HPDE6-E6E7 (cell line): ENCODE measurements around the gene TFB1M.

ENCODE experiments used
- DNase-seq: peaks from one replicate; pipeline ENCODE4 v3.0.0; 2011; ENCODE audit warnings: missing footprints; ENCODE audit errors: extremely low spot score

The TFB1M gene

DNA sequence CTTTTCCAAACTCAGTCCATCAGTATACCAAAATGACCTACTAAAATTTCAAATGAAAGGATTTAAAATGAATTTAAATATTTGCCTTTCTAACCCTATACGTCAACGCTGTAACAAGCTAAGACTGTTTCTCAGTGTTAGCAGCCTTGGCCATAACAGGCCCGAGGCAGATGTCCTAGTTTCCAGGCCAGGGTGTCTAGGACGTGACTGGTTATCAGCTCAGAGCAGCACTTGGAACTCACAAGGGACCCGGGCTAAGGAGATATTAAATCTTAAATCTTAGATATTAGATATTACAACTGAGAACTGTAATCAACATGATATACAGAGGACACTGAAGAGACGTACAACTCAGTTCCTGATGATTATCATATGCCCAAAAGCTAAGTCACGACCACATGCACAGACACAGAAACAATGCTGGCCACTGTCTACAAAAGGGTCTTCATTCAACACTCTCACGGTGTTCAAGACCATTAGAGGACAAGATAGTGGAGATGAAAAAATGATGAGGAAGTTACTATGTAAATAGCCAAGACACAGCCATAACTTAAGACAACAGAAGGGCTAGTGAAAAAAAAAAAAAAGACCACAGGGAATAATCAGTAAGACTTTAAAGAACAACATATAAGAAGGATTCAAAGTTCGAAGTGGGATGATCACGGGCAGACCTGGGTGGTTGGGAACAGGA, 50.8 kb downstream of the TFB1M start, which contains the start of gene CLDN20:
TSS of gene CLDN20 (plus strand) at position 641 of the 691 bp plus-strand sequence. CDS start 11,707 bp downstream, outside the sequence.
- no peak for DNase-seq

DNA sequence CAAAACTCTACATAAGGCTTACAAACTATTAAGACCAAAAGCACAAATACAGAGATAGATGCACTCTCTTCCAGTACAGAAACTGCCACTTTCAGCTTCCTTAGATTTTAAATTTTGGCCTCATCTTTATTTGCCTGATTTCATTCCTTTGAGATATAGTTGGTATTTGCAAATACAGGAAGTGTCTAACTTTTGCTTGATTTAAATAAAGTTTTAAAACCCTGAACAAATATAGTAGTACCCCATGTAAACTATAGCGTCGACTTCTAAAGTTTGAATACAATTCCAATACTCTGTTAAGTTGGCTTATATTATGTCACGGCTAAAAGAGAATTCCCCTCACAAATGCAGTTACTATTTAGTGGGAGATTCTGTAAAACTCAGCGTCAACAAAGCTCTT, 51.6 kb downstream of the TFB1M start:
- DNase-seq = no peak

DNA sequence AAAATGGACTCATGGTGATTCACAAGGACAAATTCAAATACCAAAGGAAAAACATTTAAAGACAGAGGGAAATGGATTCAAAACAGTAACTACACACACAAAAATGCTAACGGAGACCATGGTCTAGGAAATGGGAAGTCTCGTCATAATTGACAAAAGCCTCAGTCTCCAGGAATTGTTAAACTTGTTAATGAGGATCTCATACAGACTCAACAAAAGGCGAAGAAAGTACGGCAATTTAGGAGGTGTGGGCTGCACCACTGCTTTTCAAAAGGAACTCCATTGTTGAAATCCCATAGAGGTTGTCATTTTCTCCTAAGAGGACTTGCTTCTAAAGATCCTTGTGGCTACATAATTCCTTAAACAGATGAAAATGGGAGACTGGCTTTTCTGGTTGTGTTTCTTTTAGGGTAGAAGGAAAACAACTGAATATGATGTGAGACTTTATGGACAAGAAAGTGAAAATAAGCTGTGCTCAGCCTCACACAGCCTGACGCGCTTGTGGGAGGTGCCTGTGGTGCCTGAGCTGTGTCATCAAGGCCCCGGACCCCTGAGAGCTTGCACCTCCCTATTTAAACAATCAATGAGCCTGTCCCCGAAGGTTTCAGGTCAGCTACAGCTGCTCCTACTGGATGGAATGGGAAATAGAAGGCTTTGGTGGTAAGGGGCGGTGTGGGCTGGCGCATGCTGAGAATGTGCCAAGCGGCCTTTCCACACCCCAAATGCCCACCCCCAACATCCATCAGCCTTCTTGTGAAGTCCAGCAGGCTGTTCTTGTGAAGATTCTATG, 53.0 kb downstream of the TFB1M start:
- DNase-seq = no peak

DNA sequence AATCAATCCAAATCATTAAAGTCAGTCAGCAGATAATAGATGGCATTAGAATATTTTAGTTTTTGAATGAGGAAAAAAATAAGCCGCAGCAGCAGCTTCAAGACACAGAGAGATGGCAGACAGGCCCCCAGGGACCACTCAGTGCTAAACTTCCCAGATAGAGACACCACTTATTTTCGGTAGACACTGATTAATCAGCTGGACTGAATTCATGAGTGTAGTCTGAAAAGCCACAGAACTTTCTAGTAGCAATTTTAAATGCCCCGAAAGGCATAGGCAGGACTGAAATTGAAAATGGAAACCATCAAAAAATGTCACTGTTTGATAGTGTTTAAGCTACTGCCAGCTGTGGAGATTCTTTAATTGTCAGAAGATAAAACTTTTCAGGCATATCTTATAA, 53.6 kb downstream of the TFB1M start:
- DNase-seq = no peak

DNA sequence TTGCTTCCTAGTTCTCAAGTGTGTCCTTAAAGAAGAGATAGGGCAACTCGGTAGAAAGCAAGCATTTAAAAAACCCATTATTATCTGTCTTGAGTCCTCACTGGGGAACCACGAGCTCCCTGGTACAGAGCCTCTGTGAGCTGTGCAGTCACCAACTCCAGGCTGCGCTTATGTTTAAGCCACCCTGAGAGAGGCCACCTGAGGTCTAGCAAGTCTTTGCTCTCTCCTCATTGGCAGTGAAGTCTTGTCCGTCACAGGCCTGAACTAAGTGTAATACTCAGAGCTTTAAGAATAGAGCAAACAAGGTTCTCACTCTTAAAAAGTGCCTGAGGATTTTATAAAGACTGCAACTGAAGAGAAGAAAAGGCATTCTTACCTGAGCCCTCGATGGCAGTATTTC, 54.4 kb downstream of the TFB1M start:
- no peak for DNase-seq

DNA sequence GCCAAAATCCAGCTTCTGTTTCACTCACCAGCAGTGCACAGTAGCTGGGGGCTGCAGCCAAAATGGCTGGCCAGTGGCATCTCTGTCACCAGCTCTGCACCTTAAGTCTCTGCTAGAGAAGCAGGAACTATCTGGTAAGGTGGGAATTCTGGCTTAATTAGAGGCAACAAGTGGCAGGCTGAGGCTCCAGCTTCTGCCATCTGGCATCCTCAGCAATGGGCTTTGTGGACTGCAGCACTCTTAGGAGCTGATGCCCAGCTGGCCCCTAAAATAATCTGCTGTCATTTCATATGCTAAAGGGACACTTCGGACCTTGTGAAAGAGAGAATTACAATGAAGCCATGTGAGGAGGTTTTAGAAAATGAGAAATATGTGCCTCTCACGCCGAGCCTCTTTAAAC, 55.1 kb downstream of the TFB1M start:
- no peak for DNase-seq

DNA sequence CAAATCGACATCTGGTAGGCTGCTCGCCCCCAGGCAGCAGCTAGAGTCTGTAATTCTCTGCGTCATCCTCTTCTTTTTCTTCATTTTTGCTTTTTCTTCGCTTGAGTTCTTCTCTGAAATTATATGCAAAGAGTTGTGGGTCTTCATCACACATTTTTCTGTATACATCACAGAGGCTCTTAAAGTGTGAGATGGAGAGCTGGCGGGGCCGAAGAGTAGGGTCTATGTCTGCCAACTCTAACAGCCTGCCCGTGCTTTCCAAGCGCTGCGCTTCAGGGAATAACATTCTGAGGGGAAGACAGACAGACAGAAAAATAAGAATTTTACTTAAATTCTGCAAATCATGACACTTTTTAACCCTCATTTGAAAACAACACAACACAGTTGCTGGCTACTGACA, 56.5 kb downstream of the TFB1M start:
- no peak for DNase-seq

DNA sequence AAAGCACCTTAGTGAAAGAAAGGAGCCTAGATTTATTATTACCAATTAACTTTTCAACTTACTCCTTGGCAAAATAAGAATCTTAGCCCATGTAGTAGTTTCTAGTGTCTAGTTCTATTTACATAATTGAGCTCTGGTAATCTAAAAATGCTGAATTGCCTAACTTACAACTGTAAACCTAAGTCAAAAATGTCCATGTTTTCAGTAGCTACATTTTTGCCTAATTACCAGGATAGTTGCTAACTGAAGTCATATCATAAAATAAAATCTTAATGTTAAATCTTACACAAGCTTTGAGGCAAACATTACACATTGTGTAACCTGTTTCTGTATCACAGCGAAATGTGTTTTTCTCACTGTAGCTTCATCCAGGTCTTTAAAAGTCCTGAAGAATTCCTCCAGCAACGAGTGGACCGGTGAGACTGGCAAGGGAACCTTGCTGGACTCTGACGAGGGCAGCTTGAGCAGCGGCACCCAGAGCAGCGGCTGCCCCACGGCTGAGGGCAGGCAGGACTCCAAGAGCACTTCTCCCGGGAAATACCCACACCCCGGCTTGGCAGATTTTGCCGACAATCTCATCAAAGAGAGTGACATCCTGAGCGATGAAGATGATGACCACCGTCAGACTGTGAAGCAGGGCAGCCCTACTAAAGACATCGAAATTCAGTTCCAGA, 58.0 kb downstream of the TFB1M start:
- DNase-seq = no peak

DNA sequence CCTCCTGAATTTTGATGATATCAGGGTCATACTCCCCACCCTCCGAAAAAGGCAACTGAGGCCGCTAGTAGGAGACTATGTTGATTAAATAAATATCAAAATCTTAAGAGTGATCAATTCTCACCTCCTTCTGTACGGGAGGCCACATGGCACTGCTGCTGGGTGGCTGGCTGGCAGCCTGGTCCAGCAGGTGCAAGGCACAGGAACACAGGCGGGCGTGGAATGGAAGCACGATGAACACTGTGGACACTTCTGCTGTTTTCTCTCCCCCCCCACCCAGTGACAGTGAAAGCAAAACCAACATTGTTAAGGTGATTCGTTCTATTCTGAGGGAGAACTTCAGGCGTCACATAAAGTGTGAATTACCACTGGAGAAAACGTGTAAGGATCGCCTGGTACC, 60.1 kb downstream of the TFB1M start:
- DNase-seq = no peak

DNA sequence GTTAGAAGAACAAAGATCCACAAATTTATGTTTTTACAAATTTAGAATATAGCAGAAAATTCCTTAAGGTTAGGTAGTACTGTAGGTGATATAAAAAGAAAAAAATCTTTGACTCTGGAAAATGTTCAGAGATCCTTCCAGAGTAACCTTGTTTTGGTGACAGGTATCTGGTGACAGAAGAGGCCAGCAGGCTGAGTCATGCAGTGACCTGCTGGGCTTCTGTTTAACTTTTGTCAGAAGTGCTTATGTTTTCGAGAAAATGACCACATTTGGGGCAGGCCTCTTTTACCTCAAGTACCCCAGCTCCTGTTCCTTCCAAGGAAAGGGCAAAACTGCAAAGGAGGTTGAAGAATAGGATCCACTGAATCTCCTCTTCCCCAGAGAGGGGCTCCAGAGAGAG, 60.9 kb downstream of the TFB1M start:
- DNase-seq = no peak

DNA sequence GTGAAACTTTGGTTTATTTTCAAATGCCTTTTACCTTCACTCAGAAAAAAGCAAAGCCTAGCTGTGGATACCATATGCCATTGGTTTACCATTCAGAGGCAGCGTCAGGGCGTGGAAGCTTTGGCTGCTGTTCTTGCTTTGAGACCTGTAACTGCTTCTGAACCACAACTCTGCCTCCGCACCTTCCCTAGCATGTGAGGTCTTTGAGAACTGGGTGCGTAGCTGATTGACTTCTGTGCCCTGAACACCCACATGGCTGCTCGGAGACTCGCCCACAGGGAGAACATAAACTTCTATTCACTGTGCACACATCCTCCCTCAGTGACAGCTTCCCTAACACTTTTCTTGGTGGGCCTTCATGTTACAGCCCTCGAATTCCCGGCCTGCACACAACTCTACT, 61.7 kb downstream of the TFB1M start:
- DNase-seq = no peak

DNA sequence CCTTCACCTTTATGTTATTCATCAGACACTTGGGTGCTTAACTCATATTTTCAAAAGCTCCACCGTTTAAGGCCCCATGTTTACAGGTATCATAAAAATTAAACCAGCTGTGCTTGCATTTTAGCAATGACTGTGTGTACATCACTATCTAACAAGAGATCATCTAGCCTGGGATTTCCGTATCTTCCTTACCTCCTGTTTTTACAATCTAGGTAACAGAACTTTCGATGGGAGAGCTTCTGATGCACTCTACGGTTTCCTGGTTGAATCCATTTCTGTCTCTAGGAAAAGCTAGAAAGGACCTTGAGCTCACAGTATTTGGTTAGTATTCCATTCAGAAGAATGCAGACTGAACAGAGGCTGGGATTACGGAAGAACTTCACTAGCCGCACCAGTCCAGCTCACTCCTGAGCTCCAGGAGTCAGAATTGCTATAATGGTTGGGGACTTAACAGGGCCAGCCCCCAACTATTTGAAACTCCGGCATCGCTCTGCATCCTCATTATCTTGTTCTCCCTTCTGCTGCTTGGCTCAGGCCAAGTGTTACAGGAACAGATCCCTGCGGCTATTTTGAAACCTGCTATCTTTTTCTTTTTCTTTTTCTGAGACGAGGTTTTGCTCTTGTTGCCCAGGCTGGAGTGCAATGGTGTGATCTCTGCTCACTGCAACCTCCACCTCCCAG, 63.4 kb downstream of the TFB1M start:
- DNase-seq = no peak

DNA sequence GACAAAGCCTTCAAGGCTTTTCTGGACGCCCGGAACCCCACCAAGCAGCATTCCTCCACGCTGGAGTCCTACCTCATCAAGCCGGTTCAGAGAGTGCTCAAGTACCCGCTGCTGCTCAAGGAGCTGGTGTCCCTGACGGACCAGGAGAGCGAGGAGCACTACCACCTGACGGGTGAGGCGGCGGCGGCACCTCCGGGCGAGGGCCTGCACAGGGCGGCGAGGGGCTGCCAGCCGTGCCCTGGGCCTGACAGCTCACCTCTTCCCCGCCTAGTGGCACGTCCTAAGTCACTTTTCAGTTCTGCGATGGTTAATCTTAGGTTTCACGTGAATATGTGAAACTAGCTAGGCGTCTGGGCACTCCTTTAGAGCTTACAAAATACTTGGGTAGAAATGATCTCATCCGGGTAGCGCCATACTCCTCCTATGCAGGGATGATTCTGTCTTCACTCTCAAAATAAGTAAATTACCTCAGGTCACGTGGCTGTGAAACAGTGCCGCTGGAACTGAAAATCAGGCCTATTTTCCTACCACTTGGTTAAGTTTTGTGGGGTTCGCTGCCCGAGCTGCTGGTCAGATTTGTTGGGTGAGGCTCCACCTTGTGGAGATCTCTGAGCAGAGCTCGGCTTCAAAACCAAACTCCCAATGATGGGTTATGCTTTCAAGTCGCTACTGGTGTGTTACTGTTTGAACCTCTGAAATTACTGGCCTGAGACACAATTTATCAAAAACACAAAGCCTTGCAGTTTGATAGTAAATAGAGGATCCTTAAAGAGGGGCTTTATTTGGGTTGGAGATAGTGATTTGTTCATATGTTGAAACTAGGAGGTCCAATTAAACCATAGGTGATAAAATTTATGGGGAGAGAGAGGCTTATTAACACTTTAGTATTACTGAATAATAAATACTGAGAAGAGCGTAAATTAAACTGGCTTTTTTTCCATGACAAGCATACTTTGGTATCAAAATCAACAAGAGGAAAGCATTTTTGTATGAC, 66.0 kb downstream of the TFB1M start:
- DNase-seq = peak; percentile 38

DNA sequence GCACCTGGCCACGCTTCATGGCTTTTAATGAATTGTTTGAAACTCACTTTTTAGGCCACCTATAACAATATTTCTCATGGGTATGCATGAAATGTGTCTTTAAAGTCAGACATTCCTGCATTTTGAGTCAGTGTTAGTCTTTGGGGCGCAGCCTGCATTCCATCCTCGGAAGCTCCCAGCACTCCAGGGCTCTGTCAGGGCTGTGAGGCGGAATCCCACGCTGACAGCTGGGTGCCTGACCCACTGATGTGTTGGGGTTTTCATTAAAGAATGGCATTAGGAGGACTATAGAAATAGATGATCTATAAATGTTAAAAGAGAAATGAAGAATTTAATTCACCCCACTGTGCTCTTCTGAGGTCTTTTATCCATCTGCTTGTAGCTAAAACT, 66.7 kb downstream of the TFB1M start:
- DNase-seq = no peak

DNA sequence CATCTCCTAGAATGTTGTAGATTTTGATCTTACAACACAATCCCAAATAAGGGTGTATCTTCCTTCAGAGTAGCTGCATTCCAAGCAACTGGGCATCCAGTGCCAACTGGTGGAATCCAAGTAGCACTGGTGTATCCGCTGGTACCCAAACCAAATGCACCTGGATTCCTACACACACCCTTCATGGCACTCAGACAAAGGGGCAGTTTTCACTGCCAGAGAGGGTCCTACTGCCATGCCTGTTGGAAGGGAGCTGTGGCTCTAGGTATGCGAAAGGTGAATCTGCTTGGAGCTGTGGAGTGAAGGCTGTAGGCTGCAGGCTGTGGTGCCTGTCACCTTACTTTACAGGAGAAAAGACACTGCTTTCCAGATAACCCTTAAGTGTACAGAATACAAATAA, 67.5 kb downstream of the TFB1M start:
- no peak for DNase-seq

DNA sequence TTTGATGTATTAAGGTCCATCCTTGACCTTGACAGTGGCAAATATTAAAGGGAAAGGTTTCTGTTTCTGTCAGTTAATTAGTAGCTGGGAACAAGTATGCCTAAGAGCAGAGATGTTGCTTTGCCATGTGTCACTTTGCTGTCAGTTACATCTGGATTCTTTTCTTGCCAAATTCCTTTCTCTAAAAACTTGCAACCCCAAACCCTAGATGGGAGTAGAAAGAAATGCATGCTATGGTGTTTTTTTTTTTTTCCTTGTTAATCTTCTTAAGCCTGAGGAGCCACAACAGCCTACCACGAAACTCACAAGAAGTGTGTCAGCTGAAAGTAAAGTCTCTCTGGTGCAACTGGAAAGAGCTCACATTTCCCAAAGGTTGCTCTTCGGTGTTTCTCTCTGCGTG, 68.5 kb downstream of the TFB1M start:
- DNase-seq = no peak

DNA sequence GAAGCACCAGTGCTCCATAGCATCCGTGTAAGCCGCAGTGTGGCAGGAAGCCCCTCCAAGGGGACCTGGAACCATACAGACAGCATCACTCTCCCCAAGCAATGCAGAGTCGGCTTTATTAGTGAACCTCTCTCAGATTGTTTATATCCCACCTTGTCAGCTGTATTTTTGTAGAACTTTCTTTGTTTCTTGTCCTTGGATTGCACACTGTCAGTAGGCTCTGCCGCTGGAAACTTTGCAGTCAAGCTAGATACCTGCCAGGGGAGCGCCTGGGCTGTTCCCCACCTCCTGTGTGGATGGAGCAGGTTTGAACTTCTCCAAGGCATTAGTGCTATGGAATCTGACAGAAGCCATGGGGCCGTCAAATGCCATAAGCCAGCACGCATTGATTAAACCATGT, 69.1 kb downstream of the TFB1M start:
- DNase-seq = no peak

DNA sequence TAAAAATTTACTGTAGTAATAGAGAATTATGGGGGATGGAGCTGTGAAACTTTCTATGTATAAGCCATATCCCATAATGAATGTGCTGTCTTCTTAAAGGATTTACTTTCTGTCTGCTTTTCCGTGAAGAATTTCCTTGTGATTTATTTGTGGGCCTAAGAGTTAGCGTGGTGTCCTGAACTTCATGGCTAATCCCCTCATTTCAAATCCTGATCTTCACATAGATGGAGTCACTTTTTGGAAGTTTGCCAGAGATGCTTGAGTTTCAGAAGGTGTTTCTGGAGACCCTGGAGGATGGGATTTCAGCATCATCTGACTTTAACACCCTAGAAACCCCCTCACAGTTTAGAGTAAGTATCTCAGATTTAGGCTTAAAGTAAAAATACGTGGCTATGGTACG, 69.8 kb downstream of the TFB1M start:
- DNase-seq = no peak

DNA sequence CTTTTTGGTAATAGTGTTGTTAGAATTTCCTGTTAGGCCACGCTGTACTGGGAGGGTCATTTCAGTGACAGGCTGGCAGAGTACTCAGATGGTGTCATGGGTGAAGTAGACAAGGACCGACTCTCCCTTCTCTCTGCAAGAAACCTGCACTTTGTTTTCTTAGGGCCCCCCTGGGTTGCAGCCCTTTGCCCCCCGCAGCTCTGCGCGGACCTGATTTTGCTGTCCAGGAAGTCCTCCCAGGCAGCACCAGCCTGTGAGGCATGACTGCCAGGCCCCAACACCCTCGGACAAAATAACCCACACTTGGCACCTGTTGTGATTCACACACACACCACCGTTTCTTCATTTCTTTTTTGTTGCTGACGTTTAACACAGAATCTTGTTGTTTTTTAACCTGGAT, 72.3 kb downstream of the TFB1M start:
- DNase-seq = no peak

DNA sequence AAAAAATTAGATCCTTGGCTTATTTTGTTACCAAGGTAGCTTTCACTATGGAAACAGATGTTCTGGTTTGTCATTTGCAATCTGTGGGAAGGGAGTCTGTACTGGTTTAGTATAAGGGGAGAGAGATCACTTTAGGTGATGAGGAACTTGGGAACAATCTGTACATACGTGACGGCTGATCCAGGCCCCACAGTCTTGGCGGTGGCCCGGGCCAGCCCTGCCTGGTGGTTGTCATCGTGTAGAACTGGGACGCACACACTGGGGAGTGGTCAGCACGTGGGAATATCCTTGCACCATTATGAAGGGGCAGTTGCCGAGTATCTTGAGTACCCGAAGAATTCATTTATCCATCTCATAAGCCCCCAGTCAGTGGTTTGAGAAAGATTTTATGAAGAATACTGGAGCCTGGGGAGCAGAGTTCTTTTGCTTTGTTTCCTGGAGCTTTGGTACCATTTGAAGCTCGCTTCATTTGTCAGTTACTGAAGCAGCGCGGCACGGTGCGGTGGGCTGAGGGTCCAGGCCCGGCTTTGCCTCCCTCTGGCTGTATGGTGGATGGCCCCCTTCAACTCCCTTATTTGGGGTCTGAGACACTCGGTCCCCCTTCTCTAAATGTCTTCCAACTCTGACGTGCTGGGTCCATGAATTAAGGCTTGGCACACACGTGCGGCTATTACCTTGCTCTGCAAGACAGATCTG, 73.2 kb downstream of the TFB1M start:
- no peak for DNase-seq
